GM18867 (cell line): Measurements from ENCODE around the gene MRPL46.
A peak's percentile ranks its signal among the peaks of the same experiment; 100 is the strongest.

Source experiments
- ATAC-seq: cut with Tn5 transposase; IDR thresholded peaks from one replicate; pipeline ENCODE4 v1.9.1; 2021; ENCODE audit warnings: mild to moderate bottlenecking, moderate library complexity; ENCODE audit not compliant: unreplicated experiment

The MRPL46 gene

GRCh38 chr15:88467073-88467934 lies at the start of gene MRPL46, which contains the start of gene MRPS11:
TSS of gene MRPL46 (minus strand) at chr15:88467388. CDS start at chr15:88467377, 11 bp downstream.
TSS of gene MRPS11 (plus strand) at chr15:88467708. CDS start at chr15:88467718, 10 bp downstream.
- peak; percentile 86 for ATAC-seq

- ATAC-seq = no peak
Observed at GRCh38 chr15:88513195-88513594, 46.0 kb upstream of the MRPL46 start.

- no peak for ATAC-seq
Observed at GRCh38 chr15:88512601-88513000, 45.4 kb upstream of the MRPL46 start.

- no peak for ATAC-seq
Observed at GRCh38 chr15:88512078-88512477, 44.9 kb upstream of the MRPL46 start.

GRCh38 chr15:88511161-88511560 lies 44.0 kb upstream of the MRPL46 start:
- ATAC-seq = no peak

- no peak for ATAC-seq
Observed at GRCh38 chr15:88509964-88510363, 42.8 kb upstream of the MRPL46 start.

- no peak for ATAC-seq
Observed at GRCh38 chr15:88509321-88509720, 42.1 kb upstream of the MRPL46 start.

- no peak for ATAC-seq
Observed at GRCh38 chr15:88506628-88507027, 39.4 kb upstream of the MRPL46 start.

GRCh38 chr15:88505721-88506120 lies 38.5 kb upstream of the MRPL46 start:
- no peak for ATAC-seq

- ATAC-seq = no peak
Observed at GRCh38 chr15:88504445-88504844, 37.3 kb upstream of the MRPL46 start.

- no peak for ATAC-seq
Observed at GRCh38 chr15:88498996-88499395, 31.8 kb upstream of the MRPL46 start.

GRCh38 chr15:88497109-88497765 lies 30.0 kb upstream of the MRPL46 start:
- no peak for ATAC-seq

GRCh38 chr15:88493844-88494243 lies 26.7 kb upstream of the MRPL46 start:
- no peak for ATAC-seq

GRCh38 chr15:88491158-88491557 lies 24.0 kb upstream of the MRPL46 start:
- ATAC-seq = no peak

- ATAC-seq = no peak
Observed at GRCh38 chr15:88490036-88490435, 22.8 kb upstream of the MRPL46 start.

GRCh38 chr15:88489321-88489720 lies 22.1 kb upstream of the MRPL46 start:
- no peak for ATAC-seq

GRCh38 chr15:88487796-88488523 lies 20.8 kb upstream of the MRPL46 start:
- ATAC-seq = no peak

GRCh38 chr15:88487178-88487795 lies 20.1 kb upstream of the MRPL46 start:
- no peak for ATAC-seq

GRCh38 chr15:88484682-88485331 lies 17.6 kb upstream of the MRPL46 start:
- no peak for ATAC-seq

- no peak for ATAC-seq
Observed at GRCh38 chr15:88482263-88482662, 15.1 kb upstream of the MRPL46 start.
